ENCODE measurements around the gene ISY1. TPM values are rescaled to one million over a fixed set of nuclear protein-coding genes. Genes with fewer than 3 reads are reported as not detected.
A peak's percentile ranks its signal among the peaks of the same experiment; 100 is the strongest.
"Not testable (repeated sequence)": the region's sequence is repeated elsewhere in the genome, so short reads cannot be mapped to it uniquely, and the experiment has no call there.

ISY1 gene
- 10 to 100 TPM; 43.1 to 55.8 (median 48.9) TPM for polyA plus RNA-seq (ENCODE audit: insufficient read length in 4 of 4)

DNA sequence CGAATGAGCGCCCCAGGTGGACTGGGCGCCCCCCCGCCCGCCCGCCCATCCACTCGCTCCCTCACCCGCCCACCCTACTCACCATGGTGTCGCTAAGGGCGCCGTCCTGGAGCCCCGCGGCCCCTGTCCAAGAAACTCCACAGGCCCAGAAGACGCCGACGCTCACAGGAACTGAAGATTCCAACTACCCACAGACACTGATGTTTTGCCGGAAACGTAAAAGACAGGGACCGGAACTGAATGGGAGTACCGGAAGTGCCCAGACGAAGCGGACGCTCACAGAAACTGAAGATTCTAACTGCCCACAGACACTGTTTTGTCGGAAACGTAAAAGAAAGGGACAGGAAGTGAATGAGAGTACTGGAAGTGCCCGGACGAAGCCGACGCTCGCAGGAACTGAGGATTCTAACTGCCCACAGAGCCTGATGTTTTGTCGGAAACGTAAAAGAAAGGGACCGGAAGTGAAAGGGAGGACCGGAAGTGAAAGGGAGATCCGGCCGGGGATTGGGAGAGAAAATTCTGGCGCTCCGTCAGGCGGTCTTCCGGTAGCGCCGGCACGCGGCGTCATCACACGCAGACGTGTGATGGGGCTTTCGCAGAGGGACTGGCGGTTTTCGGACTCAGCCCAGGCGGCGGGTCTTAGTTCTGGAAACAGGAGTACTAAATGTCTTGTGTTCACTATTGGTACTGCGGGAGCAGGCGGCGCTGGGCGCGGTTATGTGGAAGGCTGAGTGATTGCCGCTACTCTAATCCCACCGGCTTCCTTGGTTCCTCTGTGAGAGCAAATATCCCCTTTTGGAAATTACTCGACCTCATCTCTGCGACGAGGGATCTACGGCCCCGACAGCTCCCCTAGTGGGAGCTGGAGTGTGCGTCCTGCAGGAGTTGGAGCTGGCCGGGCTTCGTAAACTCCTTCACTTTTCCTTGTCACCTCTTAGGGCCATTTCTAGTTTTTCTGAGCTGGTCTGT is at the start of gene ISY1:
Gene ISY1, minus strand, starts transcription at position 173 of the 969 bp plus-strand sequence. Its CDS starts 88 bp downstream, at position 85.
- DNase-seq (ENCODE audit: low read depth in 4 of 4, low spot score in 2 of 4), result peak; percentile 95 to 100 (median 96)

DNA sequence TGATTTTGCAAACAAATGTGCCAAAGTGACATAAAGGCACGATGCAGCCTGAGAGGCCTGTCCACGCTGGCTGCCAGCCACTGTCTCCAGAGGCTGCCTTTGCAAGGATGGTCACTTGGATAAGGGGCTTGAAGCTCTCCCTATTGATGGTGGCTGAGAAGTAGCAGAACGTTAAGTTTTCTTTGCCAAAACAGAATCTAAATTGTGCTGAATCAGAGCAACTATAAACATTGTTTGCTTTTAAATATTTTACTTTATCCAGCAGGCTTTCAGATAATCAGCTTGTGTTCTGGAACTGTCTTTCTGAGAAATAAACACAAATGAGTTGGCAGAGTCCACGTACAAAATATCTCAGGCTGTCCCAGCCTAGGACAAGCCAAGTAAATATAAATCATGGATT is 46.6 kb upstream of the ISY1 start:
- DNase-seq (ENCODE audit: low read depth in 4 of 4, low spot score in 2 of 4), result peak in 2 of 4 donors; percentile 13 to 17

GRCh38 chr3:129205109-129205832 is 44.4 kb upstream of the ISY1 start:
- no peak for DNase-seq (ENCODE audit: low read depth in 4 of 4, low spot score in 2 of 4)

DNA sequence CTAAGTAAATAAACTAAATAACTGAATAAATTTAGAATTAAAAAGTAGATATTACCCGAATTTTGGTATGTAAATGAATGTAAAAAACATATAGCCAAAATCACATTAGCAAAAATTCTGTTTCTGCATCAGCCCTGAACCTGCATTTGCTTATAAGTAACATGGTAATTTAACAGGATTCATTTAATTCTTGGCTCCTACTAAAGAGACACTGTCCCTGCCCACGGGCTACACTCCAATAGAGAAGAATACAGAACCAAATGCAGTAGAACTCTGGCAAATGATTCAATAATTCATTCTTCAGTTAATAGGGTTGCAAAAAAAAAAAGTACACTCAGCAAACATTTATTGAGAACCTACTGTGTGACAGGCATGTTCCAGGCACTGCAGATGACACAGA is 43.6 kb upstream of the ISY1 start:
- no peak for DNase-seq (ENCODE audit: low read depth in 4 of 4, low spot score in 2 of 4)

- DNase-seq (ENCODE audit: low read depth in 4 of 4, low spot score in 2 of 4), result no peak
These were observed 38.5 kb upstream of the ISY1 start for GRCh38 chr3:129199366-129199765.

- no peak for DNase-seq (ENCODE audit: low read depth in 4 of 4, low spot score in 2 of 4)
These were observed 36.5 kb upstream of the ISY1 start for GRCh38 chr3:129197321-129197720.

GRCh38 chr3:129196601-129197000 is 35.7 kb upstream of the ISY1 start:
- DNase-seq (ENCODE audit: low read depth in 4 of 4, low spot score in 2 of 4), result no peak

GRCh38 chr3:129195731-129196256 is 34.9 kb upstream of the ISY1 start:
- DNase-seq (ENCODE audit: low read depth in 4 of 4, low spot score in 2 of 4), result no peak

GRCh38 chr3:129189793-129190192 is 28.9 kb upstream of the ISY1 start:
- DNase-seq (ENCODE audit: low read depth in 4 of 4, low spot score in 2 of 4), result not testable (repeated sequence)

DNA sequence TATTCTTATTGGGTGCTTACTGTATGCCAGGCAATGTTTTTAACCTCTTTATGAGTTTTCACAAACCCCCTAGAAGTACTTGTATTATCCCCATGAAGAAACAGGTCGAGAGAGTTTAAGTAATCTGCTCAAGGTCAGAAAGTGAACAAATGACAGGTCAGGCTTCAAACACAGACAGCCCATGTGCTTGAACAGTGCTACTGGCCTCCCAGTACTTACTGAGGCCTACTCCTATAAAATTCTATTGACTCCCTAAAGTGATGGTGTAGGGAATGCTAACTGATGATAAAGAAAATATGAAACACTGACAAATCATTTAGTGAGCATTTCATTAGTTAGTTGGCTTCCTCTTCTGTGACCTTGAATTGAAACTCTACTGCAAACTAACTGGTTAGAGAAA is 27.0 kb upstream of the ISY1 start:
- no peak for DNase-seq (ENCODE audit: low read depth in 4 of 4, low spot score in 2 of 4)

DNA sequence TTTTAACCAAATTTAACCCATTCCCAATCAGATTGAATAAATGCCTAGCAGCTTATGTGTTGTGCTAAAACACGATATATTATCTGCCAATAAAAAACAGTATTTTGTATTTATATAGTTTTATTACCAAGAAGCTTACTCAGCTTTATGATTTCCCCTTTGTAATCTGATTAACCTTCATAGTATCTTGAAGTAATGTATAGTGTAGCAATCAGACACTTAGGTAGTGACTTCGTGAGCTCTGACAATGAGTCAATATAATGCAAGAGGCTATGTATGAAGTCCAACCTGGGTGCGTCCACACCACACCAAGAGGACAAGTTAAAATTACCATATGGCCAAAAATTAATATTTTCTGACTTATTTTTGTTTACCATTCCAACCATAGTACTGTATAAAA is 24.9 kb upstream of the ISY1 start:
- no peak for DNase-seq (ENCODE audit: low read depth in 4 of 4, low spot score in 2 of 4)

DNA sequence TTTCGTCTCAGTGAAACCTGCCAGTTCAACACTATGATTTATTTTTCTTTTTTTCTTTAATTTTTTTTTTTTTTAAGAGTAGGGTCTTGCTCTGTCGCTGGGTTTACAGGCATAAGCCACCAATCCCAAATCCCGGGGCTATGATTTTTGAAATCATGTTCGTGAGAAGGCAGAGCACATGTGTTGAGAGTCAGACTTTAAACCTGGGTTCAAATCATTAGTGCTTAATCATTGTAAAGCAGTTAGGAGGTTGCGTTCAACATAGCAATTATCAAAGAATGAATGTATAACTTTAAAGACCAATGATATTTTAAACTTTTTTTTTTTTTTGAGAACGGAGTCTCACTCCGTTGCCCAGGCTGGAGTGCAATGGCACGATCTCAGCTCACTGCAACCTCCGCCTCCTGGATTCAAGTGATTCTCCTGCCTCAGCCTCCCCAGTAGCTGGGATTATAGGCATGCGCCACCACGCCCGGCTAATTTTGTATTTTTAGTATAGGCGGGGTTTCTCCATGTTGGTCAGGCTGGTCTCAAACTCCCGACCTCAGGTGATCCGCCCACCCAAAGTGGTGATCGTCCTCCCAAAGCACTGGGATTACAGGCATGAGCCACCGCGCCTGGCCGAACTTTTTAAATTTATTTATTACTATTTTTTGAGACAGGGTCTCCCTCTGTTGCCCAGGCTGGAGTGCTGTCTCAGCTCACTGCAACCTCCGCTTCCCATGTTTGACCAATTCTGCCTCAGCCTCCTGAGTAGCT is 24.1 kb upstream of the ISY1 start:
- not testable (repeated sequence) for DNase-seq (ENCODE audit: low read depth in 4 of 4, low spot score in 2 of 4)

DNA sequence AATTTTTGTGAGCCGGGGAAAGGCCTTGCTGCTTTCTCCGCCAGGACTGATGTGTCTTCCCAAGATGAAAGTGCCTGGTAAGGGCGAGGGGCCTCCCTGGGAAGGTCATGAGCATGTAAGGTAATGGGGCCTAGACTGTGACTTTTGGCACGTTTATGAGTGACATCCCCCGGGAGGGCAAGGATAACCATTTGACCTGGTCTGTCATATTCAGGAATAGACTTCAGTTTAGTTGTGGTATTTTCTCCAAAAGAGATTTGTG is 23.5 kb upstream of the ISY1 start:
- no peak for DNase-seq (ENCODE audit: low read depth in 4 of 4, low spot score in 2 of 4)

GRCh38 chr3:129183569-129184395 is 22.9 kb upstream of the ISY1 start, which contains the start of gene CNBP:
CNBP (minus strand) TSS chr3:129183896; CDS start chr3:129171757, 12,139 bp downstream.
- peak; percentile 73 to 91 (median 84) for DNase-seq (ENCODE audit: low read depth in 4 of 4, low spot score in 2 of 4)

DNA sequence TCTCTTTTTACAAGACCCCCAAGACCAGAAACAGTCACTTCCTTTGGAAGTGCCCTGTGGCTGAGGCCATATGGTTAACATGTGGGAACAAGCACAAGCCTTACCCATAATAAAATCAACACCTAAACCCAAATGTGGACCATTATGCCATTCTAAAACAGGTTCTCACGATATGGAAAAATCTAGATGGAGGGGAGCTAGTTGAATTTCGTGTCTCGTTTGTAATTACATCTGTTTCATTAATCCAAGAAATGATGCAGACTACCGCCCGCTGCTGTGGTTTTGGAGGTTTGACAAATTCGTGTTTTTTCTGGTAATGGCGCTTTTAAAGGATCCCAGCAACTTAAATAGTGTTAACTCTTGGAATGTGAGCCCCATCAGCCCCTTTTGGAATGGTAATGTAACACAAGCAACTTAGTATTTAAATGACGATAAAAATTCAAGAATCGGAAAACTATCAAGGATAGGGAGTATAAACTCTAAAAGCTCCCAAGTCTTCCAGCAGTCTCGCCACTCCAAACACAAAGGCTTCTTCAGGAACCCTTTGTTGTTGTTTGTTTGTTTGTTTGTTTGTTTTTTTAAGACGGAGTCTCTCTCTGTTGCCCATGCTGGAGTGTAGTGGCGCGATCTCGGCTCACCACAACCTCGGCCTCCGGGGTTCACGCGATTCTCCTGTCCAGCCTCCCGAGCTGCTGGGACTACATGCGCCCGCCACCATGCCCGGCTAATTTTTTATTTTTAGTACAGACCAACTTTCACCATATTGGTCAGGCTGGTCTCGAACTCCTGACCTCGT is 21.7 kb upstream of the ISY1 start:
- DNase-seq (ENCODE audit: low read depth in 4 of 4, low spot score in 2 of 4), result no peak

DNA sequence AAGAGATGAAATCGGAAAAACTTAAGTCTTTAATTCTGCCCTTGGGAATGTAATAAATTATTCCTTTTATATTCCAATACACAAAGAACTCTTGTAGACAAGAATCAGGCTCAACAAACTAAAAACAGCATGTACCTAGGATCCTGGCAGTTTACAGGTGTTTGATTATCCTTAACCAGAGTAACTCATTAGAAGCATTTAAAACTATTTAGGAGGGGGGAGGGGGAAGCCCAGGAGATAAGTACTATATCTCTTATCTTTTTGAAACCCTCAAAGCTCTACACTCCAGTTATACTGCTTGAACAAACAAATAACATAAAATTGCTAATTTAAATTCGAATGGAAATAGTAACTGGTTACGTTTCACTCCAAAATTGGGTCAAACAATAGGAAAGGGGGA is 21.0 kb upstream of the ISY1 start:
- DNase-seq (ENCODE audit: low read depth in 4 of 4, low spot score in 2 of 4), result no peak

- no peak for DNase-seq (ENCODE audit: low read depth in 4 of 4, low spot score in 2 of 4)
These were observed 19.6 kb upstream of the ISY1 start for GRCh38 chr3:129180461-129180860.

DNA sequence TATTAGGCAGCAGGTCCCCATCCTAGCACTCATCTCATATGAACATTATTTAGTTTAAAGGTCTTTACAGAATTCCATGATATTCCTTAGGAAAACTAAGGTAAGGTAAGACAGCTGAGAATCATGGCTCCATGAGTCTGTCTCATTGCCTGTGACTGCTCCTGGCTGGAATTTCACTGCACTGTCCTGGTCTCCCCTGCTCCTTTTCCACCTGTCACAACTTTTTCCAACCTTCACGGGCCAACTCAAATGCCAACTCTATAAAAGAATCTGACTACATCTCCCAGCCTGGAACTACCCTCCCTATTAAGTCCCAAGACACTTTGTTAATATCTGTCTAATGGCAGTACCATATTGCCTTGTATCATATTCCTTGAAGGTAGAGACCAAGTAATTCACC is 15.2 kb upstream of the ISY1 start:
- DNase-seq (ENCODE audit: low read depth in 4 of 4, low spot score in 2 of 4), result no peak

GRCh38 chr3:129173725-129174124 is 12.9 kb upstream of the ISY1 start:
- no peak for DNase-seq (ENCODE audit: low read depth in 4 of 4, low spot score in 2 of 4)

Measured in left renal cortex interstitium (tissue), 4 donors.